Measurements from ENCODE around the gene BATF3. TPM values are rescaled to one million over a fixed set of nuclear protein-coding genes. Genes with fewer than 3 reads are reported as not detected.
A peak's percentile ranks its signal among the peaks of the same experiment; 100 is the strongest.

BATF3 gene
- total RNA-seq, 1 donor from 2014 or later: 0.51 TPM

- DNase-seq (ENCODE audit: low read depth): no peak
Measured at GRCh38 chr1:212685429-212685828, 14.2 kb downstream of the BATF3 start.

GRCh38 chr1:212684521-212685090, 15.0 kb downstream of the BATF3 start:
- DNase-seq (ENCODE audit: low read depth): no peak

GRCh38 chr1:212684076-212684475, 15.6 kb downstream of the BATF3 start:
- DNase-seq (ENCODE audit: low read depth): no peak

- no peak for DNase-seq (ENCODE audit: low read depth)
Measured at GRCh38 chr1:212683357-212683722, 16.3 kb downstream of the BATF3 start.

GRCh38 chr1:212680680-212681389, 18.8 kb downstream of the BATF3 start:
- no peak for DNase-seq (ENCODE audit: low read depth)

- DNase-seq (ENCODE audit: low read depth): no peak
Measured at GRCh38 chr1:212678456-212679410, 20.9 kb downstream of the BATF3 start.

GRCh38 chr1:212677573-212677972, 22.1 kb downstream of the BATF3 start:
- DNase-seq (ENCODE audit: low read depth): no peak

GRCh38 chr1:212677136-212677535, 22.5 kb downstream of the BATF3 start:
- DNase-seq (ENCODE audit: low read depth): no peak

- no peak for DNase-seq (ENCODE audit: low read depth)
Measured at GRCh38 chr1:212675675-212676074, 24.0 kb downstream of the BATF3 start.

- no peak for DNase-seq (ENCODE audit: low read depth)
Measured at GRCh38 chr1:212674872-212675271, 24.8 kb downstream of the BATF3 start.

GRCh38 chr1:212671342-212672031, 28.2 kb downstream of the BATF3 start:
- peak; percentile 75 for DNase-seq (ENCODE audit: low read depth)

GRCh38 chr1:212670882-212671281, 28.8 kb downstream of the BATF3 start:
- no peak for DNase-seq (ENCODE audit: low read depth)

GRCh38 chr1:212670301-212670700, 29.3 kb downstream of the BATF3 start:
- no peak for DNase-seq (ENCODE audit: low read depth)

GRCh38 chr1:212669600-212669999, 30.0 kb downstream of the BATF3 start:
- DNase-seq (ENCODE audit: low read depth): no peak

GRCh38 chr1:212669102-212669501, 30.5 kb downstream of the BATF3 start:
- DNase-seq (ENCODE audit: low read depth): peak; percentile 47

- DNase-seq (ENCODE audit: low read depth): no peak
Measured at GRCh38 chr1:212668477-212668876, 31.2 kb downstream of the BATF3 start.

GRCh38 chr1:212667223-212668139, 32.2 kb downstream of the BATF3 start:
- peak; percentile 93 for DNase-seq (ENCODE audit: low read depth)

- DNase-seq (ENCODE audit: low read depth): no peak
Measured at GRCh38 chr1:212666116-212666775, 33.4 kb downstream of the BATF3 start.

GRCh38 chr1:212665241-212666115, 34.2 kb downstream of the BATF3 start:
- DNase-seq (ENCODE audit: low read depth): peak; percentile 92

All from myocyte (in vitro differentiated cells).